GM12878 (cell line): Measurements from ENCODE around the gene CTSA. TPM values are rescaled to one million over a fixed set of nuclear protein-coding genes. Genes with fewer than 3 reads are reported as not detected.

Experiments used
- BCL11A ChIP-seq: IDR thresholded peaks from 2 replicates; pipeline ENCODE4 v1.6.1; 2011; ENCODE audit warnings: low read depth, low read length
- BHLHE40 ChIP-seq, 2 experiments: fragments of 450-650 bp in 1 of 2; IDR thresholded peaks; 2 replicates each; pipeline ENCODE4 v1.6.1; 2011 to 2017; ENCODE audit warnings: low read depth in 2 of 2, borderline replicate concordance in 1 of 2, improper control_type of control experiment in 1 of 2, low read length in 1 of 2, mild to moderate bottlenecking in 1 of 2
- DPF2 ChIP-seq: fragments of 450-650 bp; IDR thresholded peaks from 2 replicates; pipeline ENCODE4 v1.6.1; 2017; ENCODE audit warnings: mild to moderate bottlenecking
- FOXM1 ChIP-seq: IDR thresholded peaks from 2 replicates; pipeline ENCODE4 v1.6.1; 2012; ENCODE audit warnings: low read depth, mild to moderate bottlenecking, inconsistent platforms, low read length, moderate library complexity
- IKZF1 ChIP-seq: fragments of 450-650 bp; conservative IDR thresholded peaks from 2 replicates; pipeline ENCODE4 v1.6.1; 2017; ENCODE audit warnings: antibody characterized with exemption, mild to moderate bottlenecking
- MEF2B ChIP-seq: fragments of 450-650 bp; IDR thresholded peaks from 2 replicates; pipeline ENCODE4 v1.6.1; 2018; ENCODE audit warnings: mild to moderate bottlenecking, moderate library complexity; ENCODE audit not compliant: partially characterized antibody, poor library complexity, severe bottlenecking
- MTA2 ChIP-seq: fragments of 450-650 bp; IDR thresholded peaks from 2 replicates; pipeline ENCODE4 v1.6.1; 2016; ENCODE audit warnings: low read depth, mild to moderate bottlenecking, moderate library complexity
- NFIC ChIP-seq: IDR thresholded peaks from 2 replicates; pipeline ENCODE4 v1.6.1; 2012; ENCODE audit warnings: low read depth, mild to moderate bottlenecking, inconsistent platforms, low read length, moderate library complexity
- POLR2AphosphoS5 ChIP-seq: IDR thresholded peaks from 2 replicates; pipeline ENCODE4 v1.6.1; 2011; ENCODE audit warnings: mild to moderate bottlenecking, low read length, inconsistent platforms
- POU2F2 ChIP-seq: IDR thresholded peaks from 3 replicates; pipeline ENCODE4 v1.6.1; 2011; ENCODE audit warnings: low read depth, mild to moderate bottlenecking, low read length, borderline replicate concordance
- RFX5 ChIP-seq: IDR thresholded peaks from 2 replicates; pipeline ENCODE4 v1.6.1; 2011; ENCODE audit warnings: low read depth, low read length, improper control_type of control experiment
- SIN3A ChIP-seq: IDR thresholded peaks from 2 replicates; pipeline ENCODE4 v1.6.1; 2012; ENCODE audit warnings: low read depth, low read length, improper control_type of control experiment
- SUZ12 ChIP-seq: fragments of 200-600 bp; sonication (generic); IDR thresholded peaks from one replicate; pipeline ENCODE4 v1.6.1; 2018; ENCODE audit warnings: antibody characterized with exemption, mild to moderate bottlenecking; ENCODE audit not compliant: unreplicated experiment
- ZZZ3 ChIP-seq: IDR thresholded peaks from 2 replicates; pipeline ENCODE4 v1.6.1; 2011; ENCODE audit warnings: low read depth; ENCODE audit not compliant: control insufficient read depth, insufficient read length
- polyA plus RNA-seq, 11 experiments: library from polyadenylated mRNA; depleted of rRNA in 4 of 11; unstranded in 6 of 11; stranded (reverse) in 5 of 11; fragments of >200 nt; fragmentation: Nextera tagmentation in 4 of 11; fragmentation: Illumina TruSeq in 1 of 11; extraction: Ambion mirVana in 4 of 11; extraction: Trizol in 1 of 11; gene quantifications; 1 replicate in 1 of 11; 2 replicates in 10 of 11; pipeline versions ENCODE4 v1.2.1 to v1.2.3, GENCODE V29; 2011 to 2016; ENCODE audit warnings: inconsistent platforms in 2 of 11, missing spikeins in 2 of 11, low read depth in 1 of 11
- total RNA-seq, 4 experiments: library from RNA; depleted of rRNA in 3 of 4; stranded (reverse); fragments of >200 nt in 3 of 4; fragmentation: Illumina TruSeq in 1 of 4; extraction: Trizol in 1 of 4; gene quantifications; 2 replicates each; pipeline versions ENCODE4 v1.2.1 to v1.2.3, GENCODE V29; 2013 to 2021
- TF ChIP-seq, protein P1 (sequence below): fragments of 450-650 bp; formaldehyde crosslinking; IDR thresholded peaks from 2 replicates; pipeline ENCODE4 v1.4.0; 2020; ENCODE audit warnings: mild to moderate bottlenecking, moderate library complexity
- TF ChIP-seq, protein P2 (sequence below): fragments of 450-650 bp; IDR thresholded peaks from 2 replicates; pipeline ENCODE4 v1.6.1; 2016; ENCODE audit warnings: mild to moderate bottlenecking, moderate library complexity, borderline replicate concordance
- TF ChIP-seq, protein P3 (sequence below): IDR thresholded peaks from 2 replicates; pipeline ENCODE4 v1.6.1; 2011; ENCODE audit warnings: borderline replicate concordance, low read depth, mild to moderate bottlenecking, moderate library complexity, mixed read lengths, low read length; ENCODE audit not compliant: insufficient read depth; ENCODE audit errors: extremely low read length

Gene CTSA
- total and polyA plus RNA-seq, 10 of the 15 experiments (the other 5 are each of a cell fraction or from before 2014, with no cell fraction given) = 7.1 to 67.0 (median 36.2) TPM

DNA sequence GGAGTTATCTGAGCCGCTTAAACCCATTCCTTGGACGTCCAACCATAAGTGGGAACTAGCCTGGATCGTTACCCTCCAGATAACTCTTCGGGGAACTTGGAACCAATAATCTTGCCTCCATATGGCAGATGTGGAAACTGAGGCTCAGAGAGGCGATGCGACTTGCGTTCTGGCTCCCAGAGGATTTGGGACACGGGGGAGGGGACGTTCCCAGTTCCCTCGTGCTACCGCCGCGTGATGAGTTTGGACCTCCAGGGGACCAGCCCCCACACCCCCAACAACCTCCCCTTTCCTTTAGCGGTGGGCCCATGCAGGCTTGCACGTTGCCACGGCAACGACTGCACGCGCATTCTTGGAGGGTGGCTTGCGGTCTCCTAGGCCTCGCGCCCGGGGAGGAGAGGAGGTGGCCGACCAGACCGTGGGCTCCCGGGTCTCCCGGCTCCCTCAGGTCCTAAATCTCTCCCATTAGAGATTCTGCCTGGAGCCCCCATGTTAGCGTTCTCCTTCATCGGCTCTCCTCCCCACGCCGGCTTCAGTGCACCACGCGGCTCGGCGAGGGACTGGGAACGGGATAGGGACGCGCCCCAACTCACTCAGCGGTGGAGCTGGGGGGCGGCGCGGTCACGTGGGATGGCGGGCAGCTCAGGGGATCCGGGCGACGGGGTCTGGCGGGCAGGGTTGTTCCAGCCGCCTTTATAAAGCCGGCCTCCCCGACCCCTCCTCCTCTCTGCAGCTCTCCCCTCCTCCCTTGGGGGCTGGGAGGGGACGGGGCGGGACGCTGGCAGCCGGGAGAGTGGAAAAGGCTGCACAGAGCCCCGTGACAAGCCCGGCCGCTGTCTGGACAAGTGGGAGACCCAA, 20.6 kb downstream of the CTSA start, which contains the start of gene PLTP (continued):
- TF ChIP-seq, protein P1, sequence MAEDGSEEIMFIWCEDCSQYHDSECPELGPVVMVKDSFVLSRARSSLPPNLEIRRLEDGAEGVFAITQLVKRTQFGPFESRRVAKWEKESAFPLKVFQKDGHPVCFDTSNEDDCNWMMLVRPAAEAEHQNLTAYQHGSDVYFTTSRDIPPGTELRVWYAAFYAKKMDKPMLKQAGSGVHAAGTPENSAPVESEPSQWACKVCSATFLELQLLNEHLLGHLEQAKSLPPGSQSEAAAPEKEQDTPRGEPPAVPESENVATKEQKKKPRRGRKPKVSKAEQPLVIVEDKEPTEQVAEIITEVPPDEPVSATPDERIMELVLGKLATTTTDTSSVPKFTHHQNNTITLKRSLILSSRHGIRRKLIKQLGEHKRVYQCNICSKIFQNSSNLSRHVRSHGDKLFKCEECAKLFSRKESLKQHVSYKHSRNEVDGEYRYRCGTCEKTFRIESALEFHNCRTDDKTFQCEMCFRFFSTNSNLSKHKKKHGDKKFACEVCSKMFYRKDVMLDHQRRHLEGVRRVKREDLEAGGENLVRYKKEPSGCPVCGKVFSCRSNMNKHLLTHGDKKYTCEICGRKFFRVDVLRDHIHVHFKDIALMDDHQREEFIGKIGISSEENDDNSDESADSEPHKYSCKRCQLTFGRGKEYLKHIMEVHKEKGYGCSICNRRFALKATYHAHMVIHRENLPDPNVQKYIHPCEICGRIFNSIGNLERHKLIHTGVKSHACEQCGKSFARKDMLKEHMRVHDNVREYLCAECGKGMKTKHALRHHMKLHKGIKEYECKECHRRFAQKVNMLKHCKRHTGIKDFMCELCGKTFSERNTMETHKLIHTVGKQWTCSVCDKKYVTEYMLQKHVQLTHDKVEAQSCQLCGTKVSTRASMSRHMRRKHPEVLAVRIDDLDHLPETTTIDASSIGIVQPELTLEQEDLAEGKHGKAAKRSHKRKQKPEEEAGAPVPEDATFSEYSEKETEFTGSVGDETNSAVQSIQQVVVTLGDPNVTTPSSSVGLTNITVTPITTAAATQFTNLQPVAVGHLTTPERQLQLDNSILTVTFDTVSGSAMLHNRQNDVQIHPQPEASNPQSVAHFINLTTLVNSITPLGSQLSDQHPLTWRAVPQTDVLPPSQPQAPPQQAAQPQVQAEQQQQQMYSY (CRISPR knock-in tag) = no peak
- TF ChIP-seq POU2F2 (no peak), NFIC (no peak), POLR2AphosphoS5 (no peak), MEF2B (no peak), BHLHE40 (IDR thresholded peaks at IDR 0.05; ENCODE audit: borderline replicate concordance in 1 of 2, low read depth in 2 of 2, low read length in 1 of 2) (peak; percentile 5 to 52; a peak in 2 of 4 replicates), IKZF1 (0 out of 2 replicates have a peak, but pooled peaks have one; percentile 37), FOXM1 (no peak), SUZ12 (no peak), DPF2 (no peak), MTA2 (no peak), BCL11A (no peak), RFX5 (no peak), SIN3A (peak; percentile 53; the same call in 1 of the 2 replicates), ZZZ3 (no peak)
- TF ChIP-seq, protein P2, sequence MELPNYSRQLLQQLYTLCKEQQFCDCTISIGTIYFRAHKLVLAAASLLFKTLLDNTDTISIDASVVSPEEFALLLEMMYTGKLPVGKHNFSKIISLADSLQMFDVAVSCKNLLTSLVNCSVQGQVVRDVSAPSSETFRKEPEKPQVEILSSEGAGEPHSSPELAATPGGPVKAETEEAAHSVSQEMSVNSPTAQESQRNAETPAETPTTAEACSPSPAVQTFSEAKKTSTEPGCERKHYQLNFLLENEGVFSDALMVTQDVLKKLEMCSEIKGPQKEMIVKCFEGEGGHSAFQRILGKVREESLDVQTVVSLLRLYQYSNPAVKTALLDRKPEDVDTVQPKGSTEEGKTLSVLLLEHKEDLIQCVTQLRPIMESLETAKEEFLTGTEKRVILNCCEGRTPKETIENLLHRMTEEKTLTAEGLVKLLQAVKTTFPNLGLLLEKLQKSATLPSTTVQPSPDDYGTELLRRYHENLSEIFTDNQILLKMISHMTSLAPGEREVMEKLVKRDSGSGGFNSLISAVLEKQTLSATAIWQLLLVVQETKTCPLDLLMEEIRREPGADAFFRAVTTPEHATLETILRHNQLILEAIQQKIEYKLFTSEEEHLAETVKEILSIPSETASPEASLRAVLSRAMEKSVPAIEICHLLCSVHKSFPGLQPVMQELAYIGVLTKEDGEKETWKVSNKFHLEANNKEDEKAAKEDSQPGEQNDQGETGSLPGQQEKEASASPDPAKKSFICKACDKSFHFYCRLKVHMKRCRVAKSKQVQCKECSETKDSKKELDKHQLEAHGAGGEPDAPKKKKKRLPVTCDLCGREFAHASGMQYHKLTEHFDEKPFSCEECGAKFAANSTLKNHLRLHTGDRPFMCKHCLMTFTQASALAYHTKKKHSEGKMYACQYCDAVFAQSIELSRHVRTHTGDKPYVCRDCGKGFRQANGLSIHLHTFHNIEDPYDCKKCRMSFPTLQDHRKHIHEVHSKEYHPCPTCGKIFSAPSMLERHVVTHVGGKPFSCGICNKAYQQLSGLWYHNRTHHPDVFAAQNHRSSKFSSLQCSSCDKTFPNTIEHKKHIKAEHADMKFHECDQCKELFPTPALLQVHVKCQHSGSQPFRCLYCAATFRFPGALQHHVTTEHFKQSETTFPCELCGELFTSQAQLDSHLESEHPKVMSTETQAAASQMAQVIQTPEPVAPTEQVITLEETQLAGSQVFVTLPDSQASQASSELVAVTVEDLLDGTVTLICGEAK = peak; percentile 32; the same call in 1 of the 2 replicates
- TF ChIP-seq, protein P3, sequence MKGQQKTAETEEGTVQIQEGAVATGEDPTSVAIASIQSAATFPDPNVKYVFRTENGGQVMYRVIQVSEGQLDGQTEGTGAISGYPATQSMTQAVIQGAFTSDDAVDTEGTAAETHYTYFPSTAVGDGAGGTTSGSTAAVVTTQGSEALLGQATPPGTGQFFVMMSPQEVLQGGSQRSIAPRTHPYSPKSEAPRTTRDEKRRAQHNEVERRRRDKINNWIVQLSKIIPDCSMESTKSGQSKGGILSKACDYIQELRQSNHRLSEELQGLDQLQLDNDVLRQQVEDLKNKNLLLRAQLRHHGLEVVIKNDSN = peak; percentile 81
- TF ChIP-seq, all 136 proteins: peak for 14
